Keratinocyte (primary cell): Measurements from ENCODE around the gene NOX3.

ENCODE experiments used
- CTCF ChIP-seq, 3 experiments: IDR thresholded peaks in 1 of 3; conservative IDR thresholded peaks in 1 of 3; optimal IDR thresholded peaks in 1 of 3; 2 replicates in 2 of 3; 3 replicates in 1 of 3; pipeline versions ENCODE3 to v1.5.1; 2011; ENCODE audit warnings: low read length in 3 of 3, mild to moderate bottlenecking in 3 of 3, moderate library complexity in 2 of 3, control low read depth in 1 of 3, inconsistent platforms in 1 of 3; ENCODE audit not compliant: insufficient read depth in 2 of 3; ENCODE audit errors: extremely low read depth in 1 of 3
- EZH2 ChIP-seq: IDR thresholded peaks from one replicate; pipeline ENCODE4 v1.6.1; 2012; ENCODE audit warnings: inconsistent platforms, mild to moderate bottlenecking, low read length, moderate library complexity

GRCh38 chr6:155449450-155450239, 6.0 kb downstream of the NOX3 start:
- TF ChIP-seq CTCF (optimal IDR thresholded peaks at IDR 0.05 in 1 of 3, IDR thresholded peaks at IDR 0.05 in 1 of 3, conservative IDR thresholded peaks at IDR 0.05 in 1 of 3; ENCODE audit: extremely low read depth in 1 of 3, insufficient read depth in 2 of 3, low read length in 3 of 3) (no peak), EZH2 (no peak)
